Superior temporal gyrus (tissue), 1 donor: ENCODE measurements around the gene RALGPS1.

Experiments used
- DNase-seq: peaks from one replicate; pipeline ENCODE4 v3.0.0-alpha.2; 2016; ENCODE audit errors: extremely low spot score

Gene RALGPS1

GRCh38 chr9:127051881-127052595, 137.5 kb downstream of the RALGPS1 start:
- DNase-seq: no peak

DNA sequence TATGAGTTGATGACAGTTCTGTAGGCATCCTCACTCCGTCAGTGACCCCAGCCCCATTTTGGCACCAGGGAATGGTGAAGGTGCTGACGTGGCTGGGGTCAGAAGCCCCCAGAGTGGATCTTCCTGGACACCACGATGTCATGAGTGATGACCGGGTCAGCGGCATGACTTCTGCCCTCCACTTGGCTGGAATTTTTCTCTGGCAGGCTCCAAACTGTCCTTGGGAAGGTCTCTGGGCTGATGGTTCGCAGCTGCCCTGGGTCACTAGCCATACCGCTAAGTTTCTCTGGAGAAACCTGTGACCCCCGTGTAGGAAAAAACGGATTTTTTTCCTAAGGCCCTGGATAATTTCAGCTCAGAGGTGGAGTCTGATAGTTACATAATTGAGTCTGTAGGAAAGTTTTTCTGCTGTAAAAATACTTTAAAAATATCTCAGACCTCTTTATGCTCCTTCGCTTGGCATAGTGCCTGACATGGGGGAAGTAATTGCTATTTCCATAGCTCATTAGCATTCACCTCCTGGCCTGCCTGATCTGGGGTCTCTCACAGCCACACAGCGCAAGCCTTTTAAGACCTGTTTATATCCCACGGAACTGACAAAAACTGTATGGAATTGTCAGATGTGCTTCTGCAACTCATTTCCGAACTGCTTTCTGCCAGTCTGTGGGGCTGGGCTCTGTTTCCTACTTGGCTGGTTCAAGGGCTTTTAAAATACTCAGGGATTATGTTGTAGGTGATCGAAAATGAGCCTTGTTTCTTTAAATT, 138.7 kb downstream of the RALGPS1 start:
- no peak for DNase-seq

- DNase-seq: no peak
Observed at GRCh38 chr9:127053960-127054359, 139.4 kb downstream of the RALGPS1 start.

DNA sequence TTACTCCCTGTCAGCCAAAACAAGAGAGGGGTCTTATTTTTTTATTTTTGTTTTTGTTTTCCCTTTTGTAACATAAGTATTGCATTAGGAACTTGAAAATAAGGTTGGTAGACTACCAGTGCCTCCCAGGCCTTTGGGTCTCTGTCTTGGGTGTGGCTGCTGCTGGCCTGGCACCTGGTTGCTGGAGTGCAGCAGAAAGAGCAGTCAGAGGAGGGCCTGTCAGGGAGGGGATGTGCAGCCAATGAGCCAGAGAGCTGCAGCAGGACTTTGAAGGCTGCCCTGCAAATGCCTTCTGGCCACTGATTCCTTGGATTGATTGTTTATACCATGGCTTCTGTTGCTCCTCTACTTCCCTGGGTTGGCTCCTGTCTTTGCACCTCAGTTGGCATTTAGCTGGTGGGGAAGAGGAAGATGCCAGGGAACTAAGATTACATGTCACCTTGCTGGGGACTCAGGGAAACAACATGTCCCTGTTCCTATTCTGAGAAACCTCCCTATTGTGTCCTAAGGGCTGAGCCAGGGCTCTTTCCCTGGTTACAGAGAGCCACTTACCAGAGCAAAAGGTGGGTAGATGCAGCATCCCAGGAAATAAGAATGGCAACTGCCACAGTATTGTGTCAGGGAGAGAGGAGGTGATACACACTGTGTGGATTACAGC, 141.3 kb downstream of the RALGPS1 start:
- DNase-seq: no peak

DNA sequence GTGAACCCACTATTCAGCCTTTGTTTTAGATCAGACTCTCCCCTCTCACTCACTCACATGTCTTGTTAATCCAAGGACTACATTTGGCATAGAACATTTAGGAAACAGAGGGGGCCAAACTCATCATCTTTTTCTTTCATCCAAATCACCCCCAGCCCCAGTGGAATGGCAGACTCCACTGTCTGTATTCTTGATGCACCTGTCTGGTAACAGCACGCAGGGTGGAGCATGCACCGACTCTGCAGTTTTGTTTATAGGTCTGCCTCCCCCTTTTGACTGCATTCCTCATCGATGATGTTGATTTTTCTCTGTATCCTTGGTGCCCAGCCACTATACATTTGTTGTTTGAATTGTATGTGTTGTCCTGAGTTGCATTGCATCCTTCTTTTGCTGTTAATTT, 141.9 kb downstream of the RALGPS1 start:
- DNase-seq: no peak

- peak; percentile 73 for DNase-seq
Observed at GRCh38 chr9:127058011-127058644, 143.5 kb downstream of the RALGPS1 start.

DNA sequence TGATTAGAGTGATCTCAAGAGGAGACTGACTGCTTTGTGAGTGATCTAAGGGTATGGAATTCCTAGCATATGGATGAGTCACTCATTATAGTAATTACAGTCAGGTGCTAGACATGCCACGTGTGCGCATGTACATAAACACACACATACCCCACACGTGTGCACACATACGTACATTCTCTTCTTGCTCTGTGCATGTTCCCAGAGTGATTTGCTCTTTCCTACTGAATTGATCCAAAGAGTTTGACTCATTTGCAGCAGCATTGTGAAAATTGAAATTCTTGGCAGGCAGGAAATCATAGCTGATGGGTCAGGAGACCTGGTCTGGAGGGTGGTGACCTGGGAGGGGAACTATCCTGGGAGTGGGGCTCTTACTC, 144.1 kb downstream of the RALGPS1 start:
- no peak for DNase-seq

- DNase-seq: no peak
Observed at GRCh38 chr9:127059030-127059429, 144.4 kb downstream of the RALGPS1 start.

DNA sequence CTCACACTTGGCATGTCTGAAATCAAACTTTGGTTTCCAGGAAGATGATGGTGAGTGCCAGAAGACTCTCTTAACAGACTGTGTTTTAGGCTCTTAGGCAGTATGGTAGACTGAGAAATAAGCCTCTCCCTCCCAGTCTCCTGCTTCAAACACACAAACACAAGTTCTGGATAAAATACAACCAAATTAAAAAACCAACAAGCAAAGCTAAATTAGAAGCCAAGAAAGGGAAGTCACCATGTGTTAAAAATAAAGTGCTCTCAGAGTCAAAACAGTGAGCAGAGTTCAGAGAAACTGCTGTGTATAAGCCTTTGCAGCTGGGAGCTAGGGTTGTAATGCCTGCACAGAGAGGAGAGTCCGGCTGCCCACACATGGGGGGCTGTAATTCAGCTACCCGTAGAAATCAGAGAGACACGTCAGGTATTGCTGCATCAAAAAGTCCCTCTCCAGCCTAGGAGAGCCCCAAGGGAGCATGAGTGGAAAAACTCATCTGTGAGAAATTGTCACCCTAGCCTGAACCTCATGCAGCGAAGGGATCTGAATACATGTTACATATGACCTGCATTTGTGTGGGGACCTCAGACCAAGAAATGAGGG, 145.3 kb downstream of the RALGPS1 start:
- no peak for DNase-seq

GRCh38 chr9:127061411-127061810, 146.8 kb downstream of the RALGPS1 start:
- DNase-seq: no peak

DNA sequence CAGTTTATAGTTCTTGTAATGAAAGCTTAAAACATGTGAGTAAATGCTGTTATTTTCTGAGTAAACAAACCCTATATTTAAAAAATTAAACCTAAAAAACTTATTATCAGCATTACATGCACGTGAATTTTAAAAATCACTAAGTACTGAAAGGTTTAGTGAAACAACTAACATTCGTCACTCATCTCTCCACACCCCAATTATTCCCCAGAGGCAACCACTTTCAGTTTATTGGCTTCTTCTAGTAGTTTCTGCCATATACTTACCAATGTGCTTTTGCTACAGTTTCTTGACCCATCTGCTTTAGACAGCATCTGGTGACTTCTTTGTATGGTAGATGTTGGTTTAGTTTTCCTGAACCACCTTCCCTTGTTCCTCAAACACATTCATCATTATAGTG, 149.8 kb downstream of the RALGPS1 start:
- DNase-seq: no peak

DNA sequence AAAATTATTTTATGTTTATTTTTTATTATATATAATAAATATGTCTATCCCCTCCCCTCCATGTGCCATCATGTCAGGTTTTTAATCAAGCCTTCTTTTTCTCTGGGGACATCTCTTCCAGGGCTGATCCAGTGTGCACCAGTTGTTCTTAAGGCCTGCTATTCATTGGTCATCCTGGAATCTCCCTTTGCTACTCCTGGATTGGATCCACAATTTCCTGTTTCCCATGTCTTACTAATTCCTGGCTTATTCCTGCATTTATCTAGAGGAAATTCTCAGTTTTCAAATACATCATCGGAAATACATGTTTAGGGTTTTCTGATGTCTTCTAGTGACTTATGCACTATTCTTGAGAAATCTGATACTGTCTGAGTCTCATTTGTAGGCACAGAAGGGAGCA, 151.0 kb downstream of the RALGPS1 start:
- no peak for DNase-seq

GRCh38 chr9:127066060-127066850, 151.7 kb downstream of the RALGPS1 start:
- DNase-seq: no peak

- no peak for DNase-seq
Observed at GRCh38 chr9:127066851-127067136, 152.2 kb downstream of the RALGPS1 start.

DNA sequence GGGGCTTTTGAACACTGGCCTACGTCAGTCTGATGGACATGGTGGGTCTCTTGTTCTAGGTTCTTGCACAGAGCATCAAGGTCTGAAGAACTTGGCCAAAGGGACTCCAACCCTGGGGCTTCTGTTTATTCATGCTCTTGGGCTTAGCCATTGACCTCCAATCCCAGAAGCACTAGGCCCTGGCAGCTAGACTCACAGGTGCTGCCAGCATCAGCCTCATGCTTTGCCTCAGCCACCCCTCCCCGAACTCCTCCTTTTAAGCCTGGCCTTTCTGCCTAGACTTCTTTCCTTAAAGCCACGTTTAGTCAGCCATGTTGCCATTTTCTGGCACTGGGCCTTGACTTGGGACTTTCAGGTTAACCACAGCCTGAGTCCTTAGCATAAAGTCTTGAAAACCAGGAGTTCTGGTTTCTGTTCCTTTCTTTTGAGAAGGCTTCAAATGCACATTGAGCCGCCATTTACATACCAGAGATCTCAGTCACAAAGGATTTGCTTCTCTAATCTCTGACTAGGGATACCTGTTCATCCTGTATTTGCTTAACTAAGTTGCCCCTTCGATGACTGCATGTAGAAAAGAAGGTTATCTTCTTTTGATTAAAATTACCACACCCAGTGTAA, 153.1 kb downstream of the RALGPS1 start:
- DNase-seq: no peak

DNA sequence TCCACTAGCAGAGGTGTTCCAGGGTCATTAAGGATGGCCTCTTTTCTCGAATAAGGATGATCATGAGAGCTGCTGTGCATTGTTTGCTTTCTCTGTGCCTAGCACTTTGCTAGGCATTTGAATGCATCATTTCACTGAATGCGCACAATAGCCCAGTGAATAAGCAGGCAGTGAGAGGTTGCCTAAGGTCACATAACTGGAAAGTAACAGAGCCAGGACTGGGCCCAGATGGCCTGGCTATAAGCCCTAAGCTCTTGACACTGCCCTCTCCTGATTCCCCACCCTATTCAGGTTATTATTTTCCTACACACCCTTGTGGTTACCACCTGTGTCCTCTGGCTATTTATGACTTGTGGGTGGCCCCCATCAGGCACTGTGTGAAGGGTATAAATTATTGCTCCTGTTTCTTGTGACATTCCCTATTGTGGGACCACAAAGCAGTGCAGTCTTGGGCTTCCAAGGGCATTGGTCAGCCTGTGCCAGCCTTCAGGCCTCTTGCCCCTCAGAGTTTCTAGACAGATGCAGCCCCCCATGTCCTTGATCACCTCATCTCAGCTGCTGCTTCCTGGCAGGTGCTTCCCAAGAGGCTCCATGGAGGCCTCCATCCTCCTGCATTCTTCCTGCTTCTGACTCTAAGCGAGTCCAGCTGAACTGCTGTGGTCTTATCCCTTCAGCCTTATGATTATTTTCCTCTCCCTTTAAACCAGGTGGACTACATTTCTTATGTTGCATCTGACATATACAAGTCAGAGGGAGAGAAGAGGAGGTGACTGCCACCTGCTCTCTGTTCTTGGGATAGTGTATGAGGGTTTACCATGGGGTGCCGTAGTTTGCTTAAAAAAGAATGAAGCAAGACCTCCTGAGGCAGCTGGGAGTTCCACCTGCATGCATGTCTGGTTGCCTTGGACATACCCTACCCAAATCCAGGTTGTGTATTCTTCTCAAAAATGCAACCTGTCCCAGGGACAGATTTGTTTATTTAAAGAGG, 160.3 kb downstream of the RALGPS1 start:
- peak; percentile 89 for DNase-seq

GRCh38 chr9:127075624-127076372, 161.2 kb downstream of the RALGPS1 start:
- peak; percentile 60 for DNase-seq

- no peak for DNase-seq
Observed at GRCh38 chr9:127076860-127077643, 162.5 kb downstream of the RALGPS1 start.
